GM19328 (cell line): ENCODE measurements around the gene ERVW-1.
"Not testable (repeated sequence)": the region's sequence is repeated elsewhere in the genome, so short reads cannot be mapped to it uniquely, and the experiment has no call there.

ENCODE experiments used
- ATAC-seq: cut with Tn5 transposase; IDR thresholded peaks from one replicate; pipeline ENCODE4 v1.9.1; 2021; ENCODE audit warnings: mild to moderate bottlenecking, moderate library complexity; ENCODE audit not compliant: unreplicated experiment

The ERVW-1 gene

GRCh38 chr7:92473989-92474388 lies 3.8 kb downstream of the ERVW-1 start:
- not testable (repeated sequence) for ATAC-seq

- not testable (repeated sequence) for ATAC-seq
These were observed 9.2 kb downstream of the ERVW-1 start for GRCh38 chr7:92468589-92468988.

- ATAC-seq, result no peak
These were observed 11.1 kb downstream of the ERVW-1 start for GRCh38 chr7:92466682-92467081.

DNA sequence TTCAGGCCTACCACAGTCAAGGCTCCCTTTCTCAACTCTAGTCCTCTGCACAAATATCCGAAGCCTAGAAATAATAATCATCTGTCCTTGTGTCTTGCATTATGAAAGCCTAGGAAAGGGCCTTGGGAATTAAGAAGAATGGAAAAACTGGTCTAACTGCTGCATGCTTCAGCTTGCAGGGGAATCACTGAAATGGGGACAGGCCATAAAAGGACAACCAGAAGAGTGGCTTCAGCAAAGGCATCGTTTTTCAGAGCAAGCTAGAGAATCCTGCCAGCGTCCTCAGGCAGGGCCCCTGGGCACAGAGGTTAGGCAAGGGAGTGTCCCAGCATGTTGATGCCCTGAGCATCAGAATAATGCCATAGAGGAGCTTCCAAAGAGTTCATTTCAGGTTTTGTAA lies 13.2 kb downstream of the ERVW-1 start:
- no peak for ATAC-seq

DNA sequence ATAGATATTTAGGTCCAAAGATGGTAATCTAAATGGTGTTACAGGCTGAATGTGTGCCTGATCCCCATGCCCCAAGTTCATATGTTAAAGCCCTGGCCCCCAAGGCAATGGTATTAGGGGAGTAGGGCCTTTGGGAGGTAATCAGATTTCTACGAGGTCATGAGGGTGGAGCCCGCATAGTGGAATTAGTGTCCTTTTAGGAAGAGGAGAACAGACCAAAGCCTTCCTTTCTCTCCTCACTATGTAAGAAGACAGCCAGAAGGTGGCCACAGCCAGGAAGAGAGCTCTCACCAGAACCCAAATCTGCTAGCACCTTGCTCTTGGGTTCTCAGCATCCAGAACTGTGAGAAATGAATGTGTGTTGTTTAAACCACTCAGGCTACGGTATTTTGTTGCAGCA lies 15.2 kb downstream of the ERVW-1 start:
- ATAC-seq, result no peak

DNA sequence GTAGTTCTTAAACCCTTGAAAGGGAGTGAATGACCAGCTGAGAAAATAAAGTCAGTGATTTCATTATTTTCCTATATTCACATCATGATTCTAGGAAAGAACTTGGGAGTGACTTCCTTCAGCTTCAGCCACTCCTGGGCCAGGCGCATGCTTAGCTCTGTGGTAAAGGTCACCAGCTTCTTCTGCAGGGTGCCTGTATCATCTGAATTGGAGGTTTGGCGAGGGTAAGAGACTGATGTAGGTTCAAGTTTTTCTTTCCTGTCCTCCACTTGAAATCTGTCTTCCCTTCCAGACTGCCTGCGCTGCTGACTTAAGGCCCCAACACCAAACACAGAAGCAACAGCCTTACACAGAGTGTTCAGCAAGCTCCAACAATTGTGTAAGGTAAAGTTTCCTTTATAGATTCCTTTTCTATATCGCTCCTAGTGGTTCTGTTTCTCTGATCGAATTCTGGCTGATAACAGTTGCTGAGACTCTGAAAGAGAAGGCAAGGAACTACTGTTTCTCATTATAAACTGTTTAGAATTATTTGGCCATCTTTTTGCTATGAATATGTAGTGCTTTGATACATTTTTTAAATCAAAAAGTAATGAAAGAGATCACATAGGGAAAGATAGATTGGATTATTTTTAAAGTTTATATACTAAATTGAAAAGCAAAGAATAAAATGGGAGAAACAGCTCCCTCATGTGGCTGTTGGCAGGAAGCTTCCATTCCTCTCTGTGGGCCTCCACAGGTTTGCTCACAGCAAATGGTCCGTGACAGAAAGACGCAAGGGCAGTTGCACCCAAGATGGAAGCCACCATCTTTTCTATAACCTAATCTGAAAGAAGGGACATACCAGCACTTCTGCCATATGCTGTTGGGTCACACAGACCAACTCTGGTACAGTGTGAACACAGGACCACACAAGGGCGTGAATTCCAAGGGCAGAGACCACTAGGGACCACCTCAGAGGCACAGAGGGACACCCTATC lies 16.4 kb downstream of the ERVW-1 start:
- ATAC-seq, result peak; percentile 86

GRCh38 chr7:92460510-92460909 lies 17.2 kb downstream of the ERVW-1 start:
- no peak for ATAC-seq

DNA sequence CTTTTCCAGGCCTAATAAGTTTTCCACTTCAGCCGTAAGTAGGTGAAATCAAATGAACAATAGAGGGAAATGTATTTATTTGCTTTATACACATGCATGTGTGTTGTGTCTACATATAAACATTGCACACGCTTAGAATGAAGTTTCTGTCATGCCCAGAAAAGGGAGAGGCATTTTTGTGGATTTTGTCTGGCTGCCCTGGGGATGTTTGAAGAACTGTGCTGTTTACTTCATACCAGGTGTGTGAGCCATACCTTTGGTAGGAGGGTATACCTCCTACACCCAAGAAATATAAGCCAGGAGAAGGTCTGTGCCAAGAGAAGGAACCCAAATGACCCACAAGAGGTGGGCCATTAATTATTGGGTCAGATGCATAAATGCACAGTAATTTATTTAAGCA lies 17.6 kb downstream of the ERVW-1 start:
- ATAC-seq, result no peak

GRCh38 chr7:92456236-92456635 lies 21.5 kb downstream of the ERVW-1 start:
- no peak for ATAC-seq

- ATAC-seq, result no peak
These were observed 26.1 kb downstream of the ERVW-1 start for GRCh38 chr7:92451645-92452044.

DNA sequence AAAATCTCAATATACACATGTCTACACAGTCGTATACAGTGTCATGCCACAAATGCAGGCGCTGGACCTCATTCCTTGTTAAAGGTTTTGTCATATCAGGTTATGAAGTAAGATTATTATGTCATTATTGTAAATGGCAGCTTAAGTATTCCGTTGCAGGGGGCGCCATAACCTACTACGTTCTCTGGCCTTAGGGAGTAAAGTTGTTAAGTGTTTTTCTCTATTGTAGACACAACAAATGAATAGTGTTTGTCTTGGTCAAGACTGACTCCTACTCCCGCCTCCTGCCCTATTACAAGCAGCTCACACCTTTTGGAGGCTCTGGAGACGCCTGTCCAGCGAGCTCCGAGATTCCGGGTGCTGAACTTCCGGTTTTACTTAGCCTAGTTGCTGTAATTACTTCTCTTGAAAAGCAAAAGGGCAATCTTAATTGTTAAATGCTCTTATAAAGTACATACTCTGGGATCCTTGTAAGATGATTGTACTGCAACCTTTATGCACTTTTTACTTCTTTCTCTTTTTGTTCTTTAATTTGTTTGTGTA lies 29.5 kb downstream of the ERVW-1 start:
- peak; percentile 35 for ATAC-seq

GRCh38 chr7:92447345-92448204 lies 30.2 kb downstream of the ERVW-1 start, which contains the start of gene GATAD1:
GATAD1 (plus strand) TSS chr7:92447482; CDS start chr7:92447730, 248 bp downstream.
- peak; percentile 86 for ATAC-seq

DNA sequence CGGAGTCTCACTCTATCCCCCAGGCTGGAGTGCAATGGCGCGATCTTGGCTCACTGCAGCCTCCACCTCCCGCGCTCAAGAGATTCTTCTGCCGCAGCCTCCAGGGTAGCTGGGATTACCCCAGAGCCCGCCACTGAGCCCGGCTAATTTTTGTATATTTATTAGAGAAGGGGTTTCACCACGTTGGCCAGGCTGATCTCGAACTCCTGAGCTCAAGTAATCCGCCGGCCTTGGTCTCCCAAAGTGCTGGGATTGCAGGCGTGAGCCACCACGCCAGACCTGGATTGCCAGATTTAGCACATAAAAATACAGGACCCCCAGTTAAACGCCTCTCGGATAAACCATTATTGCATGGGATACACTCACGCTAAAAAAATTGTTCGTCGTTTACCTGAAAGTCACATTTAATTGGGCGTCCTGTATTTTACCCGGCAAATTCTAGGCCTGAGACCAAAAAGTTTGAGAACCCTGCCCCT lies 30.8 kb downstream of the ERVW-1 start:
- ATAC-seq, result no peak

- not testable (repeated sequence) for ATAC-seq
These were observed 35.0 kb downstream of the ERVW-1 start for GRCh38 chr7:92442720-92443119.

- ATAC-seq, result no peak
These were observed 39.7 kb downstream of the ERVW-1 start for GRCh38 chr7:92437956-92438491.

- ATAC-seq, result no peak
These were observed 40.9 kb downstream of the ERVW-1 start for GRCh38 chr7:92436612-92437445.

- ATAC-seq, result no peak
These were observed 42.2 kb downstream of the ERVW-1 start for GRCh38 chr7:92435542-92435941.

- ATAC-seq, result no peak
These were observed 44.7 kb downstream of the ERVW-1 start for GRCh38 chr7:92433019-92433418.

DNA sequence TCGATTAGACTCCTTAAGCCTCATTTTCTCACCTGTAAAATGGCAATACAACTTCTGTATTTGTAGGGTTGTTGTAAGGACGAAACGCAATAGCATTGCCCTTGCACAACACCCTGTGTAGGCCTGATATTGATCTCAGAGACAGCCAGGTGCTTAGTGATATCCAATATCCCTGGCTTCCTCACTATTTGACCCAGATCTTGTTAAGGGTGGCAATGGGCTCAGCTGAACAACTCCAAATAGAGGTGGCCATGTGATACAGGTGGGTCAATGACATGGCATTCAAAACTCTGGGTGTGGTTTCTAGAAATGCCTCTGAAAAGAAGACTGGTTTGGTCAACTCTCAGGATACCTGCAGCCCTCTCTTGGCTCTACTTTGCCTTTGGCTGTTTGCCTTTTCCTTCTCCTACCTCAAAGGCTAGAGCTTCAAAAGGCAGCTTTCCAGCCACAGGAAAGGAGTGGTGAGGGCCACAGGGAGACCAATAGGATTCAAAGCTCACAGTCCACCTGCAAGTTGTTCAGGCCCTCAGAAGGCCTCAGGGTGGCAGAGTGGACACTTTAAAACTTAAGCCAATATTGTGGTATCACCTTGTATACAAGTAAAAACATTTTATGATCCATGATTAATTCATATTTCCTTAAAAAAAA lies 45.3 kb downstream of the ERVW-1 start:
- ATAC-seq, result no peak
